ENCODE measurements around the gene IPCEF1.
A peak's percentile ranks its signal among the peaks of the same experiment; 100 is the strongest.

Gene IPCEF1

GRCh38 chr6:154356690-154357089 lies at the start of gene IPCEF1:
Gene IPCEF1 (minus strand): TSS chr6:154356803. CDS start chr6:154265947, 90,856 bp downstream.
- DNase-seq, result no peak

- no peak for DNase-seq
Observed at GRCh38 chr6:154406301-154406700, 49.7 kb upstream of the IPCEF1 start.

- DNase-seq, result peak; percentile 48
Observed at GRCh38 chr6:154404791-154405400, 48.3 kb upstream of the IPCEF1 start.

- DNase-seq, result peak; percentile 87
Observed at GRCh38 chr6:154403788-154404187, 47.2 kb upstream of the IPCEF1 start.

- no peak for DNase-seq
Observed at GRCh38 chr6:154402081-154402780, 45.6 kb upstream of the IPCEF1 start.

- no peak for DNase-seq
Observed at GRCh38 chr6:154399097-154399496, 42.5 kb upstream of the IPCEF1 start.

- no peak for DNase-seq
Observed at GRCh38 chr6:154397491-154398195, 41.0 kb upstream of the IPCEF1 start.

- DNase-seq, result no peak
Observed at GRCh38 chr6:154395878-154396277, 39.3 kb upstream of the IPCEF1 start.

- DNase-seq, result no peak
Observed at GRCh38 chr6:154395316-154395715, 38.7 kb upstream of the IPCEF1 start.

GRCh38 chr6:154394571-154394970 lies 38.0 kb upstream of the IPCEF1 start:
- DNase-seq, result no peak

GRCh38 chr6:154390034-154390433 lies 33.4 kb upstream of the IPCEF1 start:
- no peak for DNase-seq

GRCh38 chr6:154388803-154389202 lies 32.2 kb upstream of the IPCEF1 start:
- DNase-seq, result peak; percentile 41

- peak; percentile 88 for DNase-seq
Observed at GRCh38 chr6:154386848-154387717, 30.5 kb upstream of the IPCEF1 start.

GRCh38 chr6:154384191-154384590 lies 27.6 kb upstream of the IPCEF1 start:
- no peak for DNase-seq

- DNase-seq, result no peak
Observed at GRCh38 chr6:154383273-154383672, 26.7 kb upstream of the IPCEF1 start.

- peak; percentile 98 for DNase-seq
Observed at GRCh38 chr6:154382740-154383139, 26.1 kb upstream of the IPCEF1 start.

GRCh38 chr6:154381548-154381947 lies 24.9 kb upstream of the IPCEF1 start:
- no peak for DNase-seq

- no peak for DNase-seq
Observed at GRCh38 chr6:154380741-154381140, 24.1 kb upstream of the IPCEF1 start.

GRCh38 chr6:154379585-154379984 lies 23.0 kb upstream of the IPCEF1 start:
- no peak for DNase-seq

GRCh38 chr6:154378518-154378917 lies 21.9 kb upstream of the IPCEF1 start:
- no peak for DNase-seq

- DNase-seq, result no peak
Observed at GRCh38 chr6:154377726-154378125, 21.1 kb upstream of the IPCEF1 start.

- DNase-seq, result no peak
Observed at GRCh38 chr6:154373971-154374370, 17.4 kb upstream of the IPCEF1 start.

GRCh38 chr6:154371281-154371680 lies 14.7 kb upstream of the IPCEF1 start:
- DNase-seq, result no peak

Data from NCI-H226 (cell line).